ENCODE measurements around the gene C14orf119. TPM values are rescaled to one million over a fixed set of nuclear protein-coding genes. Genes with fewer than 3 reads are reported as not detected.

C14orf119 gene
- total and polyA plus RNA-seq, 9 donors, result 13.8 to 55.6 (median 41.5) TPM

GRCh38 chr14:23123419-23123818 is 28.1 kb downstream of the C14orf119 start:
- H3K4me1 ChIP-seq (ENCODE audit: insufficient read depth), result peaks cover 6% of the 10 kb centered on the region
- intact Hi-C loops (cut with DNase I), result loop anchor here in 1 of 4 donors (10.0 kb wide), 1 partner anchor 171 kb away; no protein-coding TSS in a partner anchor

GRCh38 chr14:23124337-23124954 is 29.1 kb downstream of the C14orf119 start:
- peak in 1 of 5 donors; percentile 0 for DNase-seq
- 80 to 93% (median 90%) methylated on average over 13 of the region's 13 CpGs for WGBS, 3 donors
- H3K36me3 ChIP-seq, result no peaks in the 10 kb centered on the region
- H3K27ac ChIP-seq, result peak overlapping the region in 1 of 2 donors; percentile 11
- peaks cover 6% of the 10 kb centered on the region for H3K4me1 ChIP-seq (ENCODE audit: insufficient read depth)
- intact Hi-C loops (cut with DNase I), result loop anchor here in 1 of 4 donors (10.0 kb wide), 1 partner anchor 170 kb away; no protein-coding TSS in a partner anchor
- no peaks in the 10 kb centered on the region for H3K27me3 ChIP-seq
- H3K9me3 ChIP-seq, result no peaks in the 10 kb centered on the region
- no peak overlapping the region for H3K4me3 ChIP-seq
- no peak for TF ChIP-seq EP300 (IDR thresholded peaks at IDR 0.05)
- TF ChIP-seq, protein P1, sequence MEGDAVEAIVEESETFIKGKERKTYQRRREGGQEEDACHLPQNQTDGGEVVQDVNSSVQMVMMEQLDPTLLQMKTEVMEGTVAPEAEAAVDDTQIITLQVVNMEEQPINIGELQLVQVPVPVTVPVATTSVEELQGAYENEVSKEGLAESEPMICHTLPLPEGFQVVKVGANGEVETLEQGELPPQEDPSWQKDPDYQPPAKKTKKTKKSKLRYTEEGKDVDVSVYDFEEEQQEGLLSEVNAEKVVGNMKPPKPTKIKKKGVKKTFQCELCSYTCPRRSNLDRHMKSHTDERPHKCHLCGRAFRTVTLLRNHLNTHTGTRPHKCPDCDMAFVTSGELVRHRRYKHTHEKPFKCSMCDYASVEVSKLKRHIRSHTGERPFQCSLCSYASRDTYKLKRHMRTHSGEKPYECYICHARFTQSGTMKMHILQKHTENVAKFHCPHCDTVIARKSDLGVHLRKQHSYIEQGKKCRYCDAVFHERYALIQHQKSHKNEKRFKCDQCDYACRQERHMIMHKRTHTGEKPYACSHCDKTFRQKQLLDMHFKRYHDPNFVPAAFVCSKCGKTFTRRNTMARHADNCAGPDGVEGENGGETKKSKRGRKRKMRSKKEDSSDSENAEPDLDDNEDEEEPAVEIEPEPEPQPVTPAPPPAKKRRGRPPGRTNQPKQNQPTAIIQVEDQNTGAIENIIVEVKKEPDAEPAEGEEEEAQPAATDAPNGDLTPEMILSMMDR (IDR thresholded peaks at IDR 0.05), result no peak
- no peak for TF ChIP-seq POLR2A (IDR thresholded peaks at IDR 0.05)

More at GRCh38 chr14:23123419-23123818, 28.1 kb downstream of the C14orf119 start:
- Histone ChIP-seq H3K27ac (no peak overlapping the region), H3K9me3 (no peaks in the 10 kb centered on the region), H3K27me3 (no peaks in the 10 kb centered on the region), H3K36me3 (no peaks in the 10 kb centered on the region), H3K4me3 (no peak overlapping the region)
- TF ChIP-seq, protein P1 (IDR thresholded peaks at IDR 0.05), result no peak
- DNase-seq, result peak; percentile 46 to 67 (median 62)
- 59 to 71% (median 60%) methylated on average over 8 of the region's 8 CpGs for WGBS, 3 donors

DNA sequence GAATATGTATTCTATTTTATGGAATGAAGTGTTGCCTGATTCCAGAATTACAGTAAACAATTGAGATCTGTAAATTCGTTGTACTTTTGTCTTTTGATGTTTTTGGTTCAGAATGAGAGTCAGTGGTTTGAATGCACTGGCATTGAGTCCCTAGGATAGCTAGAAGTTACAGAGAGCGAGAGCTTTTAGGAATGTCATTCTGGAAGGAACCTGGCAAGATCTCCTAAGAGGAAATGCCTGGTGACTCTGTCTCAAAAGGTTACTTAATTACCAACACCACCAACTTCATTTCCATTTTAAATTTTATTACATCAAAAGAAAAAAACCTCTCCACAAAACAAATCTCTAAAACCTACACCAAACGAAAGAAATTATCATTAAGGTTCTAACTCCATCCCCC is 29.7 kb downstream of the C14orf119 start:
- TF ChIP-seq, protein P1 (IDR thresholded peaks at IDR 0.05), result no peak
- TF ChIP-seq EP300 (IDR thresholded peaks at IDR 0.05) (no peak), POLR2A (IDR thresholded peaks at IDR 0.05) (no peak)
- Histone ChIP-seq H3K4me3 (no peak overlapping the region), H3K9me3 (no peaks in the 10 kb centered on the region), H3K36me3 (no peaks in the 10 kb centered on the region), H3K27ac (no peak overlapping the region), H3K27me3 (no peaks in the 10 kb centered on the region), H3K4me1 (ENCODE audit: insufficient read depth) (peaks cover 6% of the 10 kb centered on the region)
- 45 to 61% (median 49%) methylated on average over 3 of the region's 3 CpGs for WGBS, 3 donors
- no peak for DNase-seq
- intact Hi-C loops (cut with DNase I), result loop anchor here in 1 of 4 donors (10.0 kb wide), 1 partner anchor 170 kb away; no protein-coding TSS in a partner anchor

DNA sequence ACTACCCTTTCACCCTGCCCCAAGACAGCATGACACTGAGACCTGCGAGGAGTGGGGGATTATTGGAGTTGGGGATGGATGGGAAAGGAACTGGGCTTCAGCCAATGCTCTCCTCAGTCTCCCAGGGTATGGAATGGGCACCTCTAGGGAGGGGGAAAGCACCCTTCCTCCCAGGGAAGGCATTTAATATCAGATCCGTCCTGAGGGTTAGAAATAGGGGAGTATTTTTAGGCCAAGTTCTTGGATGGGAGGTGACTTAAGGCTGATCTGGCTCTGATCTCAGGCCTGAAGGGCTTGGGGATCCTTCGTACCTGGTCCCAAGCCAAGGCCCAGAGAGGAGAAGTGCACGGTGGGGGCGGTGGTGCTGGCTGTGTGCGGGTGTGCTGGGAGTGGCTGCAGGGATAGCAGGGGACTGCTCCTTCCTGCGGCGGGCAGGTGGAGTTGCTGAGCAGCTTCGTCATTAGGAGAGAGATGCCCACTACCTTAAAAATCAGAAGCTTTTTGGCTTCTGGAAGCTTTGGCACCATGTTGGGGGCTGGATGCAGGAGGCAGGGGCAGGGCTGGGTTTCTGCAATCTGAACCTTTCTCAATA is 30.7 kb downstream of the C14orf119 start:
- intact Hi-C loops (cut with DNase I), result loop anchor here in 1 of 4 donors (10.0 kb wide), 1 partner anchor 169 kb away; no protein-coding TSS in a partner anchor
- Histone ChIP-seq H3K27me3 (no peaks in the 10 kb centered on the region), H3K27ac (peak overlapping the region in 1 of 2 donors; percentile 2), H3K36me3 (no peaks in the 10 kb centered on the region), H3K4me1 (ENCODE audit: insufficient read depth) (peaks cover 6% of the 10 kb centered on the region), H3K9me3 (no peaks in the 10 kb centered on the region), H3K4me3 (no peak overlapping the region)
- TF ChIP-seq, protein P1 (IDR thresholded peaks at IDR 0.05), result no peak
- TF ChIP-seq POLR2A (IDR thresholded peaks at IDR 0.05) (no peak), EP300 (IDR thresholded peaks at IDR 0.05) (no peak)
- 67 to 82% (median 76%) methylated on average over 9 of the region's 9 CpGs for WGBS, 3 donors
- peak in 1 of 5 donors; percentile 20 for DNase-seq

Measured in ovary (tissue), 9 donors.